H1 (cell line): ENCODE results near the gene SLC1A4. TPM values are rescaled to one million over a fixed set of nuclear protein-coding genes. Genes with fewer than 3 reads are reported as not detected.
A peak's percentile ranks its signal among the peaks of the same experiment; 100 is the strongest.

Source experiments
- CTCF ChIA-PET: fragments of 300-600 bp; sonication (Branson Sonifier 250); formaldehyde crosslinking; loops from one replicate; lab custom pipeline; 2021; ENCODE audit not compliant: partially characterized antibody; lab: Charles Lee
- POLR2A ChIA-PET: fragments of 300-600 bp; sonication (Branson Sonifier 250); formaldehyde crosslinking; loops from one replicate; lab custom pipeline; 2021; ENCODE audit warnings: inconsistent platforms; ENCODE audit not compliant: partially characterized antibody; lab: Charles Lee
- DNase-seq, 2 experiments: peaks; one replicate each; pipeline versions ENCODE4 v3.0.0 to v3.0.0-alpha.2; 2010 to 2022; ENCODE audit warnings: low spot score in 2 of 2, low read depth in 1 of 2, mixed read lengths in 1 of 2
- FAIRE-seq: peaks from 2 replicates; lab custom pipeline; 2011; peaks lifted over from hg19 to GRCh38; lab: Jason Lieb, UNC
- H2AFZ ChIP-seq: 2 replicates; pipeline ENCODE4 v1.8.1; 2012; ENCODE audit warnings: low read length, inconsistent platforms
- H2AK5ac ChIP-seq: 2 replicates; pipeline ENCODE4 v1.6.1; 2013; ENCODE audit warnings: low read depth, low read length
- H2BK120ac ChIP-seq: replicated peaks from 2 replicates; pipeline ENCODE3; 2013; ENCODE audit warnings: low read depth, low read length, inconsistent platforms
- H2BK12ac ChIP-seq: 2 replicates; pipeline ENCODE4 v1.6.1; 2013; ENCODE audit warnings: low read depth, low read length
- H2BK15ac ChIP-seq: 2 replicates; pipeline ENCODE4 v1.6.1; 2013; ENCODE audit warnings: low read length
- H2BK20ac ChIP-seq: 2 replicates; pipeline ENCODE4 v1.6.1; 2013; ENCODE audit warnings: low read length
- H2BK5ac ChIP-seq: 2 replicates; pipeline ENCODE4 v1.6.1; 2013; ENCODE audit warnings: low read depth, low read length
- H3K14ac ChIP-seq: 2 replicates; pipeline ENCODE4 v1.6.1; 2013; ENCODE audit warnings: inconsistent platforms; ENCODE audit not compliant: insufficient read length
- H3K18ac ChIP-seq: 2 replicates; pipeline ENCODE4 v1.6.1; 2013; ENCODE audit warnings: low read length; ENCODE audit errors: extremely low read depth
- H3K23ac ChIP-seq: 2 replicates; pipeline ENCODE4 v1.6.1; 2013; ENCODE audit warnings: inconsistent platforms; ENCODE audit not compliant: insufficient read length
- H3K23me2 ChIP-seq: 2 replicates; pipeline ENCODE4 v1.6.1; 2013; ENCODE audit warnings: low read depth, low read length
- H3K27ac ChIP-seq: 2 replicates; pipeline ENCODE4 v1.6.1; 2011; ENCODE audit warnings: low read depth, low read length, inconsistent platforms
- H3K27me3 ChIP-seq, 4 experiments: replicated peaks in 1 of 4; 1 replicate in 1 of 4; 2 replicates in 3 of 4; pipeline versions ENCODE4 v1.6.1 to v1.8.1; 2011 to 2013; ENCODE audit warnings: low read length in 3 of 4, mild to moderate bottlenecking in 3 of 4, inconsistent platforms in 2 of 4, mixed read lengths in 2 of 4, moderate library complexity in 1 of 4; ENCODE audit not compliant: control insufficient read depth in 3 of 4, insufficient read depth in 3 of 4; ENCODE audit errors: extremely low read depth in 1 of 4
- H3K36me3 ChIP-seq, 4 experiments: 2 replicates each; pipeline versions ENCODE4 v1.6.1 to v1.8.1; 2011 to 2013; ENCODE audit warnings: mild to moderate bottlenecking in 4 of 4, low read length in 3 of 4, moderate library complexity in 2 of 4, control low read depth in 1 of 4, inconsistent platforms in 1 of 4; ENCODE audit not compliant: insufficient read depth in 4 of 4, control insufficient read depth in 2 of 4
- H3K4ac ChIP-seq: replicated peaks from 2 replicates; pipeline ENCODE3; 2013; ENCODE audit warnings: low read length, low read depth, mixed read lengths, inconsistent platforms; ENCODE audit not compliant: insufficient read length
- H3K4me1 ChIP-seq, 4 experiments: replicated peaks in 1 of 4; 1 replicate in 1 of 4; 2 replicates in 3 of 4; pipeline versions ENCODE4 v1.6.1 to v1.8.1; 2011 to 2013; ENCODE audit warnings: low read length in 3 of 4, inconsistent platforms in 2 of 4, mixed read lengths in 1 of 4; ENCODE audit not compliant: insufficient read depth in 4 of 4, control insufficient read depth in 3 of 4
- H3K4me2 ChIP-seq, 2 experiments: 2 replicates each; pipeline versions ENCODE4 v1.6.1 to v1.8.1; 2011 to 2013; ENCODE audit warnings: low read depth in 2 of 2, low read length in 2 of 2, control low read depth in 1 of 2, inconsistent platforms in 1 of 2, mild to moderate bottlenecking in 1 of 2; ENCODE audit not compliant: insufficient read depth in 1 of 2
- H3K4me3 ChIP-seq, 4 experiments: fragments of 200-600, 300-600 bp in 1 of 4; sonication (generic), shearing (Covaris generic), sonication (Bioruptor Twin) in 1 of 4; 2 replicates each; pipeline versions ENCODE4 v1.5.1 to v1.8.1; 2011 to 2016; ENCODE audit warnings: low read length in 4 of 4, low read depth in 3 of 4, control low read depth in 2 of 4, inconsistent platforms in 2 of 4, mild to moderate bottlenecking in 2 of 4, mixed read lengths in 1 of 4, moderate library complexity in 1 of 4; ENCODE audit not compliant: insufficient read depth in 2 of 4; ENCODE audit errors: extremely low read depth in 1 of 4
- H3K56ac ChIP-seq: replicated peaks from 2 replicates; pipeline ENCODE3; 2013; ENCODE audit warnings: low read depth, mild to moderate bottlenecking, mixed read lengths, low read length, inconsistent platforms; ENCODE audit not compliant: insufficient read length
- H3K79me1 ChIP-seq: 2 replicates; pipeline ENCODE4 v1.6.1; 2013; ENCODE audit warnings: low read depth, low read length, control low read depth
- H3K79me2 ChIP-seq, 2 experiments: 2 replicates each; pipeline versions ENCODE4 v1.6.1 to v1.8.1; 2012 to 2013; ENCODE audit warnings: low read length in 2 of 2, mild to moderate bottlenecking in 2 of 2, inconsistent platforms in 1 of 2; ENCODE audit not compliant: insufficient read depth in 2 of 2, control insufficient read depth in 1 of 2
- H3K9ac ChIP-seq, 4 experiments: replicated peaks in 1 of 4; 1 replicate in 1 of 4; 2 replicates in 3 of 4; pipeline versions ENCODE4 v1.6.1 to v1.8.1; 2011 to 2013; ENCODE audit warnings: low read depth in 3 of 4, low read length in 3 of 4, control low read depth in 2 of 4, mild to moderate bottlenecking in 2 of 4, moderate library complexity in 2 of 4, inconsistent platforms in 1 of 4; ENCODE audit errors: extremely low read depth in 1 of 4
- H3K9me3 ChIP-seq, 2 experiments: 2 replicates each; pipeline versions ENCODE4 v1.6.1 to v1.8.1; 2012 to 2013; ENCODE audit warnings: mild to moderate bottlenecking in 2 of 2, moderate library complexity in 2 of 2, control low read depth in 1 of 2, inconsistent platforms in 1 of 2, low read depth in 1 of 2, low read length in 1 of 2, mixed read lengths in 1 of 2; ENCODE audit not compliant: insufficient read depth in 2 of 2
- H4K20me1 ChIP-seq, 2 experiments: replicated peaks in 1 of 2; 2 replicates each; pipeline versions ENCODE3 to v1.8.1; 2011 to 2013; ENCODE audit warnings: inconsistent platforms in 2 of 2, low read length in 2 of 2, mild to moderate bottlenecking in 1 of 2; ENCODE audit not compliant: insufficient read depth in 2 of 2, control insufficient read depth in 1 of 2
- H4K5ac ChIP-seq: 2 replicates; pipeline ENCODE4 v1.6.1; 2013; ENCODE audit warnings: low read length, low read depth, mixed read lengths, inconsistent platforms; ENCODE audit not compliant: insufficient read length
- H4K8ac ChIP-seq: 2 replicates; pipeline ENCODE4 v1.8.0; 2013; ENCODE audit warnings: mild to moderate bottlenecking, moderate library complexity, low read length, inconsistent platforms; ENCODE audit not compliant: insufficient read depth; ENCODE audit errors: extremely low read depth
- H4K91ac ChIP-seq: replicated peaks from 2 replicates; pipeline ENCODE3; 2013; ENCODE audit warnings: low read length, mixed read lengths, inconsistent platforms; ENCODE audit not compliant: insufficient read length
- CREB1 ChIP-seq: IDR thresholded peaks from 2 replicates; pipeline ENCODE4 v1.6.1; 2012; ENCODE audit warnings: inconsistent platforms
- GTF2F1 ChIP-seq: IDR thresholded peaks from 2 replicates; pipeline ENCODE4 v1.6.1; 2012; ENCODE audit warnings: low read depth, low read length, improper control_type of control experiment, borderline replicate concordance
- SRF ChIP-seq: IDR thresholded peaks from 2 replicates; pipeline ENCODE4 v1.6.1; 2011; ENCODE audit warnings: mild to moderate bottlenecking, low read depth, low read length, moderate library complexity
- WGBS, 2 experiments: shearing (Covaris generic) in 1 of 2; methylation state at CpG; one replicate each; pipeline versions ENCODE4 v1.1.6 to v1.1.7; 2013 to 2015; ENCODE audit warnings: low lambda C conversion rate in 2 of 2, mixed read lengths in 2 of 2, inconsistent platforms in 1 of 2, low coverage in 1 of 2, missing lambda C conversion rate in 1 of 2; ENCODE audit not compliant: insufficient replicate concordance in 2 of 2, insufficient coverage in 1 of 2, insufficient read length in 1 of 2; ENCODE audit errors: extremely low coverage in 1 of 2, missing lambda C conversion rate in 1 of 2; 5-methylcytosine and 5-hydroxymethylcytosine counted together
- polyA plus RNA-seq, 7 experiments: library from polyadenylated mRNA; depleted of rRNA in 3 of 7; stranded (reverse) in 5 of 7; unstranded in 2 of 7; fragments of >200 nt in 5 of 7; fragments of 200-250 nt in 2 of 7; gene quantifications; 1 replicate in 5 of 7; 2 replicates in 1 of 7; 4 replicates in 1 of 7; pipeline versions ENCODE4 v1.2.1 to v1.2.3, GENCODE V29; 2011 to 2013; ENCODE audit warnings: missing spikeins in 2 of 7, mixed read lengths in 2 of 7
- total RNA-seq: library from RNA; stranded (reverse); fragmentation: NEBNext Ultra II Directional; extraction: Animal tissue kit (Norgen Biotek cat#: 25700); gene quantifications from 2 replicates; pipeline ENCODE4 v1.2.1, GENCODE V29; 2021
- TF ChIP-seq, protein P1 (sequence below): IDR thresholded peaks from 2 replicates; pipeline ENCODE4 v1.6.1; 2012; ENCODE audit warnings: low read length, inconsistent platforms

SLC1A4 gene
- total and polyA plus RNA-seq, 2 of the 8 experiments (the other 6 are each of a cell fraction or from before 2014, with no cell fraction given), result 0.44 to 0.86 TPM

GRCh38 chr2:64987956-64988419 is 1.2 kb upstream of the SLC1A4 start:
- H3K9me3 ChIP-seq, result no peaks in the 10 kb centered on the region
- H4K8ac ChIP-seq, result no peak overlapping the region
- DNase-seq (no peak), FAIRE-seq (no peak)
- H3K23me2 ChIP-seq, result peaks cover 12% of the 10 kb centered on the region; the same call in 1 of the 2 replicates
- no peak overlapping the region for H4K91ac ChIP-seq
- peaks cover 0 to 11% of the 10 kb centered on the region in 2 experiments for H4K20me1 ChIP-seq
- no peaks in the 10 kb centered on the region for H3K79me1 ChIP-seq
- peaks cover 0 to 7% (median 5%) of the 10 kb centered on the region in 4 experiments; a peak in 5 of 7 replicates for H3K4me1 ChIP-seq
- H2BK5ac ChIP-seq, result no peak overlapping the region
- no peak overlapping the region for H3K4ac ChIP-seq
- H2BK120ac ChIP-seq, result no peak overlapping the region
- no peak overlapping the region for H3K56ac ChIP-seq
- 26% methylated on average over 10 of the region's 12 CpGs; no CpG with 5 or more reads in 1 of the 2 experiments for WGBS, 2 experiments
- no peak for TF ChIP-seq CREB1
- no peak for TF ChIP-seq SRF
- TF ChIP-seq, protein P1, sequence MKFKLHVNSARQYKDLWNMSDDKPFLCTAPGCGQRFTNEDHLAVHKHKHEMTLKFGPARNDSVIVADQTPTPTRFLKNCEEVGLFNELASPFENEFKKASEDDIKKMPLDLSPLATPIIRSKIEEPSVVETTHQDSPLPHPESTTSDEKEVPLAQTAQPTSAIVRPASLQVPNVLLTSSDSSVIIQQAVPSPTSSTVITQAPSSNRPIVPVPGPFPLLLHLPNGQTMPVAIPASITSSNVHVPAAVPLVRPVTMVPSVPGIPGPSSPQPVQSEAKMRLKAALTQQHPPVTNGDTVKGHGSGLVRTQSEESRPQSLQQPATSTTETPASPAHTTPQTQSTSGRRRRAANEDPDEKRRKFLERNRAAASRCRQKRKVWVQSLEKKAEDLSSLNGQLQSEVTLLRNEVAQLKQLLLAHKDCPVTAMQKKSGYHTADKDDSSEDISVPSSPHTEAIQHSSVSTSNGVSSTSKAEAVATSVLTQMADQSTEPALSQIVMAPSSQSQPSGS, result no peak
- no peak for TF ChIP-seq GTF2F1
- peak overlapping the region; percentile 48; the same call in 1 of the 2 replicates for H3K18ac ChIP-seq
- H3K27ac ChIP-seq, result no peak overlapping the region
- ChIA-PET CTCF (interaction anchor here (1.4 kb wide), 1 partner anchor 9 kb away, joined by 5 read pairs; no protein-coding TSS in a partner anchor), POLR2A (interaction anchor here (0.6 to 1.4 kb wide), 3 partner anchors 10 to 64 kb away, joined by 3 read pairs; no protein-coding TSS in a partner anchor)
- no peak overlapping the region for H2AFZ ChIP-seq
- no peak overlapping the region for H2BK15ac ChIP-seq
- peak overlapping the region; percentile 56 to 84 (median 64) for H3K4me3 ChIP-seq
- peaks cover 28 to 61% (median 49%) of the 10 kb centered on the region in 4 experiments for H3K27me3 ChIP-seq
- H2BK12ac ChIP-seq, result no peak overlapping the region
- H3K23ac ChIP-seq, result no peak overlapping the region
- no peak overlapping the region for H4K5ac ChIP-seq
- no peaks in the 10 kb centered on the region for H3K79me2 ChIP-seq
- H2BK20ac ChIP-seq, result no peak overlapping the region
- peak overlapping the region; percentile 68 to 98 for H3K4me2 ChIP-seq
- no peak overlapping the region for H3K14ac ChIP-seq
- H3K36me3 ChIP-seq, result peaks cover 0 to 4% (median 0%) of the 10 kb centered on the region in 4 experiments; a peak in 1 of 8 replicates
- no peak overlapping the region for H3K9ac ChIP-seq
- H2AK5ac ChIP-seq, result no peak overlapping the region
